ENCODE results near the gene PDCD10. TPM values are rescaled to one million over a fixed set of nuclear protein-coding genes. Genes with fewer than 3 reads are reported as not detected.

The PDCD10 gene
- total RNA-seq, 3 donors from 2014 or later = 68.2 to 69.5 (median 68.4) TPM

DNA sequence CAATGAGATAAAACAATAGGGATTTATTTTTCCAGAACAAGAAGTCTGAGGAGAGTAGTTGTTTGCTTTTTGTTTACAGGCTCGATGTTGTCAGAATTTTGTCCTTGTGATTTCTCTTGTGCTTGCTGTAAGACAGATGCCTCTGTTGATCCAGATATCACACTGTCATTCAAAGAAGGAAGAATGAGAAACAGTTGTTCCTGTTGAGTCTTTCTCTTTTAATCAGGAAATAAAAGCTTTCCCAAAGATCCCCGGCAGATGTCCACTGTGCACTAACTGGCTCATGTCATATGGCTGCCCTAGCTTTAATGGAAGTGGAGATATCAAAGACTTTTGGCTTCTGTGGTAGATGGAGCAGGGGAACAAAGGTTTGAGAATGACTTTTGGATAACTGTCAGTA is 7.6 kb upstream of the PDCD10 start:
- ATAC-seq (no peak), DNase-seq (no peak)
- peaks cover 1% of the 10 kb centered on the region for H3K36me3 Mint-ChIP-seq (ENCODE audit: insufficient read depth)
- H3K9me3 Mint-ChIP-seq = no peaks in the 10 kb centered on the region
- peaks cover 8% of the 10 kb centered on the region for H3K4me1 Mint-ChIP-seq (ENCODE audit: low read depth)
- H3K4me3 Mint-ChIP-seq = no peak overlapping the region
- H3K27me3 Mint-ChIP-seq (ENCODE audit: low read depth) = no peaks in the 10 kb centered on the region

DNA sequence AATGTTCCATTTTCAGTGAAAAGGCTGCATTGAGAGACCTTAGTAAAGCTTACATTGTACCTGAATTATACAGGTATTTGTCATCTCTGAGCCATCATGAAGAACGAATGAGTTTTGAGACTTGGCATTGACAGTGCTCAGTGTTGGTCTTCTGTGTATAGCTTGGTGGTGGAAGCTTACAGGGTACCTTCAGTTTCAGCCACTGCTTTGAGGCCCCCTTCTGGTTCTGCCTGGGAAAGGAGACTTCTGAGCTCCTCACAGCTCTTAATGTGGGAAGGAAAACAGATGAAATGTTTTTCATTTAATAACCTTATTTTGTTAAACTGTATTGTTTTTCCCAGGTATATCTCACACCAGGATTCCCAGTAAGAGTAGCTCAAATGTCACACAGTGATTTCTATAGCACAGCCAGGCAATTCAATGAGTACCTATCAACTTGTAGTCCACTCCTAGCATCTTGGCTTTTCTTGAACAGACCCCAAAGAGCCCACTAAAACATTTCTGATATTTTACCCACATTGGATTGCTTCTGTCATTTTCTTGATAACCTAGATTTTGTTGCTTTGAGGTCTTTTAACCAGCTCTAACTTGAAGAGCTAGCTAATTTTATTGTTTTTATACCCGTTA is 6.4 kb upstream of the PDCD10 start:
- H3K36me3 Mint-ChIP-seq (ENCODE audit: insufficient read depth) = peaks cover 1% of the 10 kb centered on the region
- peaks cover 8% of the 10 kb centered on the region for H3K4me1 Mint-ChIP-seq (ENCODE audit: low read depth)
- no peak overlapping the region for H3K4me3 Mint-ChIP-seq
- ATAC-seq (peak; percentile 83 to 85), DNase-seq (peak; percentile 21)
- no peaks in the 10 kb centered on the region for H3K9me3 Mint-ChIP-seq
- no peaks in the 10 kb centered on the region for H3K27me3 Mint-ChIP-seq (ENCODE audit: low read depth)

DNA sequence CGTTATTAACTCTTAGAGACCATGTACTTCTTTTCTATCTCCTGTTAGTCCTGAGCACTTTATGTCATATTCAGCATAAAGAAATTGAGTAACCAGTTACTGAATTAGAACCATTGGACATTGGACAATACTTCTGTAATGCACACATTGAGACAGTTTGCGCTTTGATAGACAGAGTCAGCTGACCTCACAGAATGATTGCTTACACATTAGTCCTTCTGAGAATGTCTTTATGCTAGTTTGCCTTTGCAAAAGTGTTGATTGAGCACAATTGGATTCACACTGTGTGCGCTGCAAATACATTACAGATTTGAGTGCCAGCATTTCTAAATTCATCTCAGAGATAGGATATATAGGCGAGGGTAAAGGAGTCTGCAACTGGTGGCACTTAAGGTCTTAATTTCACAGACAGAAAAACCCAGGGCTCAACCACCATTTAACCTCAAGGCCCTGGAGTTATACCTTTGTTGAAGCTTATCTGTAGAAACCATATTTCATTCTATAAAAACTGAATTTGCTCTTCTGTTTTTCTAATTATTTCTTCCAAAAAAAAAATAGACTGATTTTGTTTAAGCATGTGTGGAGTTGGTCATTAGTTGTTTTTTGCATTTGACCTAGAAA is 4.6 kb upstream of the PDCD10 start:
- H3K4me3 Mint-ChIP-seq = no peak overlapping the region
- peaks cover 1% of the 10 kb centered on the region for H3K36me3 Mint-ChIP-seq (ENCODE audit: insufficient read depth)
- no peaks in the 10 kb centered on the region for H3K27me3 Mint-ChIP-seq (ENCODE audit: low read depth)
- H3K9me3 Mint-ChIP-seq = no peaks in the 10 kb centered on the region
- DNase-seq (no peak), ATAC-seq (no peak)
- H3K4me1 Mint-ChIP-seq (ENCODE audit: low read depth) = peaks cover 8% of the 10 kb centered on the region

DNA sequence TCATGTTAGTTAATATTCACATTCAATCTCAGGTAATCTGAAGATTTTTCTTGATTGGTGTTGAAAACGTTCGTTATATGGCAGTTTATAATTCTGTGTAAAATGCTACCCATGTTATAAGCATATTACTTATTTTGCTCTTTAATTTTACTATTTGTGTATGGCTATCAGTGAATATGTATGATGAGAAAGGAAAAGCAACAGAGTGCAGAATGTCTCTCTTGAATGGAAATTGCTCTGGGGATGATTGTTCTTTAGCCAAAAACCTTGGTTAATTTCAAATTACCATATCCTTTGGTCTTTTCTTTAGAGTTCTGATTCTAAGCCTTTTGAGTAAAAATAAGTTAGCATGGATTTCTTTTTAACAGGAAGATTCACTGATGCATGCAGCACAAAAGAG is 3.3 kb upstream of the PDCD10 start:
- Mint-ChIP-seq H3K36me3 (ENCODE audit: insufficient read depth) (peaks cover 1% of the 10 kb centered on the region), H3K4me3 (no peak overlapping the region), H3K9me3 (no peaks in the 10 kb centered on the region), H3K4me1 (ENCODE audit: low read depth) (peaks cover 8% of the 10 kb centered on the region), H3K27me3 (ENCODE audit: low read depth) (no peaks in the 10 kb centered on the region)
- ATAC-seq = no peak
- DNase-seq = no peak

DNA sequence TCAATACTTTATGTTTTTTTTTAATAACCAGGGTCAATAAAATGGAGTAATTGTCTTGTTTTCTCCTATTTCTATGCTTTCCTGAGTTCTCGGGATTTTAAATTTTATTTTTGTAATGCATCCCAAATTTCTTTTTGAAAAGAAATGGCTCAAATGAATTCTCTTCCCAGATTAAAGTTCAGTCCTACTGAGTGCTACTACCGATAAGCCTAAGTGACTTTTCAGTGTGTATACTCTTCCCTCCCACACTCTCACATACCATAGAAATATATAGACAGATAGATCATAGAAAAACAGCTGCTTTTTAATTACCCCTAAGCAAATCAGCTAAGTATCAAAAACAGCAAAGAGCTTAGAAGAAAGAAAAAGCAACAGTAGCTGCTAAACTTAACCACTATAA is 2.3 kb upstream of the PDCD10 start:
- H3K4me1 Mint-ChIP-seq (ENCODE audit: low read depth) = peaks cover 8% of the 10 kb centered on the region
- H3K4me3 Mint-ChIP-seq = peak overlapping the region; percentile 48

DNA sequence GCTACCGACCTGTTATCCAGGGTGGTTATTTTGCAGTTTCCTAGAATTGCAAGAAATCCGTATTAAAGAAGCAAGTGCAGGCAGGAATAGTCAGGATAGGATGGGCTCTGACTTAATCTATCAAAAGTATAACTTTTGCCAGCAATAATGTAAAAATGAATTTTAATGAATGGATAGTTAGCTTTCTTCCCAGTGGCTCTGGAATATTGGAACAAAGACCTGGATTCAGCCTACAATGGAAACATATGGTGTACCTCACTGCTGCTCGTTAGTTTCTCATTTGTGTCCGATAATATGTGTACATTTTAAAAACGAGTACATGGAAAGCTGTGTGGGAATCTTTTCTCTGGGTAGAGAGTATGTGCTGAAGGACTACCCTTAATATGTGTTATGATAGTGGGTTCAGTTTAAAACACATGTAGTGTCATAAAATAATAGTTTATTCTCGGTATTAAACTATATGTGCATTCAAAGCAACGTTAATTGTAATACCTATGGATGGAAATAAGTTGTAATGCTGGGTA is 1.6 kb upstream of the PDCD10 start:
- ATAC-seq = no peak
- DNase-seq = no peak
- H3K27me3 Mint-ChIP-seq (ENCODE audit: low read depth) = no peaks in the 10 kb centered on the region
- peaks cover 4% of the 10 kb centered on the region for H3K36me3 Mint-ChIP-seq (ENCODE audit: insufficient read depth)
- no peak overlapping the region for H3K4me3 Mint-ChIP-seq
- no peaks in the 10 kb centered on the region for H3K9me3 Mint-ChIP-seq
- peaks cover 8% of the 10 kb centered on the region for H3K4me1 Mint-ChIP-seq (ENCODE audit: low read depth)

More for the DNA sequence above, 2.3 kb upstream of the PDCD10 start:
- peaks cover 1% of the 10 kb centered on the region for H3K36me3 Mint-ChIP-seq (ENCODE audit: insufficient read depth)
- H3K27me3 Mint-ChIP-seq (ENCODE audit: low read depth) = no peaks in the 10 kb centered on the region
- ATAC-seq (no peak), DNase-seq (no peak)
- no peaks in the 10 kb centered on the region for H3K9me3 Mint-ChIP-seq

DNA sequence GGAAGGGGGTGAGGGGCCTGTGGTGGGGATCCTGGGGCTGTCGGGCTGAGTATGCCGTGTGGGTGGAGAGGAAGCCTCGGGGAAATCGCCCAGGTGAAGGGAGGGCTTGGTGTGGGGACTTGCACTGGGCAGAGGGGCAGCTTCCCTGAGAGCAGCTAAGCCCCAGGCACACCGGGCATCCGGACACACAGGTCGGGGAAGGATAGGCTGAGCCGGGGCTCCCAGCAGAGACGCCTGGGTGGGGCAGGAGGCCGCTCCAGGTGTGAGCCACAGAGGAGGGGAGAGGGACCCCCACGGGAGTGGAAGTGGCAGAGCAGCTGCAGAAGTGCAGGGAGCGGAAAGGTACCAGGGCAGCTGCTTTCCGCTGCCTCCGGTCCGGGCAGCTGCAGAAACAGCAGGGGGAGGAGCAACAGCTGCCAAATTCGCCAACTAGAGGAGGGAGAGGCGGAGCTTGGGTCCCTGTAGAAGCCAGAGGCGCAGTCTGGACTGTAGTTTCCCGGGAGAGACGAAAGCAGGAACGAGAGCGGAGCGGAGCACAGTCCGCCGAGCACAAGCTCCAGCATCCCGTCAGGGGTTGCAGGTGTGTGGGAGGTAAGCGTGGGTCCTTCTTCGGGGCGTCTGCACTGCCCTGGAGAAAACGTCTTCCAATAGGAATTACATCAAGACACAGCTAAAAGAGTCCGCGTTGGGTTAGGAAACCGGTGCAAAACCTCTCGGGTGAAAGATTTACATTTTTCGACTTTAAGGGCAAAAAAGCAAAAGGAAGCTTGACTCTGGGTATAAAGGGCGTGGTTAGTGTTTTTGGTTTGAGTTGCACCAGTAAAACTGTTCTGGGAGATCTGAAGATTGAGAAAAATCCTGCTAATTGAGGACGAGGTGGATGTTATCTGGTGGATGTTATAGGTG is 794 bp upstream of the PDCD10 start, which contains the start of gene SERPINI1:
Gene SERPINI1 (plus strand): TSS at position 489 of the 906 bp plus-strand sequence. CDS start 53,408 bp downstream, outside the sequence.
- H3K4me1 Mint-ChIP-seq (ENCODE audit: low read depth) = peaks cover 8% of the 10 kb centered on the region
- ATAC-seq (peak; percentile 63 to 65), DNase-seq (peak; percentile 60)
- H3K4me3 Mint-ChIP-seq = no peak within 1 kb of the TSS
- H3K36me3 Mint-ChIP-seq (ENCODE audit: insufficient read depth) = peaks cover 4% of the 10 kb centered on the region
- H3K27me3 Mint-ChIP-seq (ENCODE audit: low read depth) = no peaks in the 10 kb centered on the region
- no peaks in the 10 kb centered on the region for H3K9me3 Mint-ChIP-seq

DNA sequence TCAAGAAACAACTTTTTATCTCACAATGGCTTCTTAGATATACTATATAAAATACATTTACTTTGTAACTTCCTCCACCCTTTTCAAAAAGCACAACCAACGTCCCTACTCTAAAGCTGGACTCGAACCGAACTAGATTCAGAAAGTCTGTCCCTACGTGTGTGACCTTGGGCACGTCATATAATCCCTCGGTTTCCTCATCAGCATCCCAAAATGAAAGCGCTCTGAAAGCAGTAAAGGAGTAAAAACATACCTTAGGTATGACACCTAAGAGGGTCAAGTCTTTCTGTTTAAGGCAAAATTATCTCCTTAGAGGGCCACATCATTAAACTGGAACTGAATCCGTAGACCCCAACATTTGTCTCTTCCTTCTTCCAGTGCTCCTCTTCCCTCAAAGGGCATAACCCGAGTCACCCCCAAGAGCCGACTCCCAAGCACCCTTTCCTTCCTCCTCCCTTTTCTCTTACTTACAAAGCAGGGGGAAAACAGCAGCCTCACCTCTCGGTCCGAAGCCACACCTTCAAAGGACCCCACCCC is 663 bp downstream of the PDCD10 start:
- DNase-seq (no peak), ATAC-seq (no peak)
- Mint-ChIP-seq H3K4me3 (no peak overlapping the region), H3K27me3 (ENCODE audit: low read depth) (no peaks in the 10 kb centered on the region), H3K36me3 (ENCODE audit: insufficient read depth) (peaks cover 2% of the 10 kb centered on the region), H3K4me1 (ENCODE audit: low read depth) (peaks cover 12% of the 10 kb centered on the region), H3K9me3 (no peaks in the 10 kb centered on the region)

DNA sequence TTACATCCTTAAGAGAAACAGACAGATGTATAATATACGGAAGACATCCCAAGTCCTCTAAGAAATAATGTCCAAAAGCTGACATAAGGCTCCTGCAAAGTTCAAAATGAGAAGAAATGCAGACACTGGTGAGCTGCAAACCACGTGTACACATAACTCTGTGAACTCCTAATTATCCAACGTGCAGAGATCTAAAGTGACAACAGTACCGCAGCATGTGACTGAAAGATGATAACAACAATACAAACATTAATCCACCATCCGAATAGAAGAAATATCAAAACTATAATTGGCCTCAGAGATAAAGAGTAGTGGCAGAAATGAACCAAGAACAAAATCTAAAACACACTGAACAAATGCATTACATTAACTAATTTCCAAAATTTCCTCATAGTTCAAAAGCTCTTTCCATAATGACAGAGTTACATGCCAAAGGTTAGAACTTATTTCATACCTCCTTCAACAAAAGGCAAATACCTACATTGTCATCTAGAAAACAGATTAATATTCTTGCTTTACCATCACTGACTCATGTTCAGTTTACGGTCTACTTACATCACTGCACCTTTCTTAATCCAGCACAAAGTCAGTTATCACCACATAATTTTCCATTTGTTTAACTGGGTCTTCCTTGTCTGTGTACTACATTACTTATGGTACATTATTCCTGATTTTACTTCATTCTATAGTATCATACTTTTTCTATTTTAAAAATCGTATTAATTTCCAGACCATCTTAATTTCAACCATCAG is 2.2 kb downstream of the PDCD10 start:
- DNase-seq (no peak), ATAC-seq (no peak)
- peaks cover 22% of the 10 kb centered on the region for H3K4me1 Mint-ChIP-seq (ENCODE audit: low read depth)
- peaks cover 2% of the 10 kb centered on the region for H3K36me3 Mint-ChIP-seq (ENCODE audit: insufficient read depth)
- H3K9me3 Mint-ChIP-seq = no peaks in the 10 kb centered on the region
- no peak overlapping the region for H3K4me3 Mint-ChIP-seq
- H3K27me3 Mint-ChIP-seq (ENCODE audit: low read depth) = no peaks in the 10 kb centered on the region

DNA sequence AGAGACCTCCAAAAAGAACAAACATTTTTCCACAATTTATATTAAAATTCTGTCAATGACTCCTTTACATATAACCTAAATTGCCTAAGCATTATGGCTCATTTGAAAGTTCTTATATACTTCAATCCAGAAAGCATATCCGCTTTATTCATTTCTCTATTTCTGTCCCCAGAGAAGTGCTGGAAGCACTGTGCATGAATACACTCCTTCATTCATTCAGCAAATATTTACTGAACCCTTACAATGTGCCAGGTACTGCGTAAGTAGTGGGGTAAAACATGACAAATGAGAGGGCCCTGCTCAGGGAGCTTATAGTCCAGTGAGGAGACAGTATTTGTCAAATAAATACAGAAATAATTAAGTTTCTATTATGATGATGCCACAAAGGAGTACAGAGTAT is 3.3 kb downstream of the PDCD10 start:
- Mint-ChIP-seq H3K4me1 (ENCODE audit: low read depth) (peaks cover 33% of the 10 kb centered on the region), H3K27me3 (ENCODE audit: low read depth) (no peaks in the 10 kb centered on the region), H3K36me3 (ENCODE audit: insufficient read depth) (peaks cover 2% of the 10 kb centered on the region), H3K4me3 (no peak overlapping the region), H3K9me3 (no peaks in the 10 kb centered on the region)
- no peak for ATAC-seq
- DNase-seq = no peak

DNA sequence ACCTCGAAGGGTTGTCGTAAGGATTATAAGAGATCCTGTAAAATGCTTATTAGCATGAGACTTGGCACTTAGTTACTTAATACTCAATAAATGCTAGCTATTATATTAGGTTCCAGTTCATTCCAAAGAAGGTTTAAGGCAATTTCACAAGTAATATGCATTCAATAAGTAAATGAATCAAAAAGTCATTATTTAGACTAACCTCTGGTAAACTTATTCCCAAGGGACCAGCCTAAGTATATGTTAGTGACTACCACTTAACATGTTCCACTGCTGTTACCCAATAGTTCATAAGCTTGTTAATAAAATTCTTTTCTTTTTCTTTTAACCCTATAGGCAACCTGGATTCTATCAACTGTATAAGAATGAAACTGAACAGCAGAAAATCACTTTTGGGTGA is 5.1 kb downstream of the PDCD10 start:
- Mint-ChIP-seq H3K4me1 (ENCODE audit: low read depth) (peaks cover 43% of the 10 kb centered on the region), H3K4me3 (no peak overlapping the region), H3K36me3 (ENCODE audit: insufficient read depth) (peaks cover 2% of the 10 kb centered on the region), H3K27me3 (ENCODE audit: low read depth) (no peaks in the 10 kb centered on the region), H3K9me3 (no peaks in the 10 kb centered on the region)
- ATAC-seq (no peak), DNase-seq (no peak)

DNA sequence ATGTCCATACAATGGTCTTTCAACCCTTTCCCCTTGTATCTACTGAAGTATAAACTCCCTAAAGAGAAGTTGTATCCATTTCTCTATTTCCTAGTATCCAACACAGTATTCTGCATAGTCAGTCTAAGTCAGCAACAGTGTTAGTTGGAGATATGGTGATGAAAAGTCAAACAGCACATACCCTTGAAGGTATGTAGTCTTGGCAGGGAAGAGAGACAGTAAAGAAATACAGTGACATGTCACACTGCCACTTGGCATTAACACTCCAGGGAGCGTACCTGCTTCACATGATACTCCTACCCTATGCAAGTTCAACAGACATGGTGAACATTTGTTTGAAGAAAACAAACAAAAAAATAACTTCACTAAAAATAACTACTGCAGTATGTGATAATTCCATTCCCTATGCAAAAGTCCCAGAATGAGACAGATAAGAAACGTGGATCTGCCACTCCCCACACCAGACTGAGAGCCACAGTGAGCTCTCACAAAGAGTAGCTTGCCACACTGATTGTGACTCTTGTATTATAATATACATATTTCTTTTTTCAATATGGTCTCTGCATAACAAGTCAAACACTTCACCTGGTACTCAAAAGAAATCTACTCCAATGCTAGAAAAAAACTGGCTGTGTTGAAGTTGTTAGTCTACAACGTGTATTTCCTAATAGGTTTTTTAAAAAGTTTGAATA is 5.9 kb downstream of the PDCD10 start:
- Mint-ChIP-seq H3K27me3 (ENCODE audit: low read depth) (no peaks in the 10 kb centered on the region), H3K4me3 (no peak overlapping the region), H3K9me3 (no peaks in the 10 kb centered on the region), H3K36me3 (ENCODE audit: insufficient read depth) (peaks cover 7% of the 10 kb centered on the region), H3K4me1 (ENCODE audit: low read depth) (peaks cover 50% of the 10 kb centered on the region)
- ATAC-seq = no peak
- no peak for DNase-seq

DNA sequence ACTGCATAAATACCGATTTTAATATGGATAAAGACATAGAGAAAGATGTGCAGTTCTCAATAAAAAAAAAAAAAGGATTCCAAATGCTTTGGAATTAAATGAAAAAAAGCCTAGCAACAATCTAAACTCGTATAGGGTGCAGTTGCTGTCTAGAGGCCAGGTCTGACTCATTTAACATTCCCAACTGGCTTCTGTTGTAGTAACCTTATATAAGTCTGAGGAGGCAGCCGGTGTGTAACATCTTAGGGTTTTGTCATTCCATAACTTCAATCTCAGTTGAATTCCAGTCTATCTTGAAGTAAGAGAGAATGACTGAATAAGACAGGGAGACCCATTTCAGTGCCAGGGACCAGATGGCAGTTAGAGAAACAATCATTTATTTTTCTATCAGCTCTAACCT is 6.5 kb downstream of the PDCD10 start:
- Mint-ChIP-seq H3K9me3 (no peaks in the 10 kb centered on the region), H3K27me3 (ENCODE audit: low read depth) (no peaks in the 10 kb centered on the region)
- no peak for ATAC-seq

More for the DNA sequence above, 6.5 kb downstream of the PDCD10 start:
- H3K4me3 Mint-ChIP-seq = no peak overlapping the region
- no peak for DNase-seq
- peaks cover 8% of the 10 kb centered on the region for H3K36me3 Mint-ChIP-seq (ENCODE audit: insufficient read depth)
- H3K4me1 Mint-ChIP-seq (ENCODE audit: low read depth) = peaks cover 55% of the 10 kb centered on the region
